Right cardiac atrium (tissue), 5 donors: Measurements from ENCODE around the gene FARP1. TPM values are rescaled to one million over a fixed set of nuclear protein-coding genes. Genes with fewer than 3 reads are reported as not detected.

Source experiments
- ATAC-seq, 2 donors: fragments of 200-7000 bp; cut with Tn5 transposase; one replicate each; pipeline versions ENCODE4 v1.8.0 to v1.9.1; 2020; ENCODE audit warnings: moderate library complexity in 2 of 2, mild to moderate bottlenecking in 1 of 2
- DNase-seq, 3 donors: peaks; one replicate each; pipeline ENCODE4 v3.0.0-alpha.2; 2020
- H3K27ac ChIP-seq: one replicate; pipeline ENCODE4 v1.5.1; 2013; ENCODE audit warnings: mild to moderate bottlenecking, low read length, control low read depth, moderate library complexity
- H3K27me3 ChIP-seq: one replicate; pipeline ENCODE4 v1.6.1; 2013; ENCODE audit not compliant: control insufficient read depth, insufficient read depth
- H3K4me1 ChIP-seq: one replicate; pipeline ENCODE4 v1.6.1; 2013; ENCODE audit warnings: low read length; ENCODE audit not compliant: control insufficient read depth, insufficient read depth
- H3K4me3 ChIP-seq: one replicate; pipeline ENCODE4 v1.5.1; 2013; ENCODE audit warnings: low read length, control low read depth
- H3K9me3 ChIP-seq: one replicate; pipeline ENCODE4 v1.6.1; 2013; ENCODE audit warnings: low read length; ENCODE audit not compliant: control insufficient read depth
- WGBS: extraction: QIAGEN DNeasy Blood & Tissue Kit; methylation state at CpG from one replicate; pipeline ENCODE4 v1.1.7; 2013; 5-methylcytosine and 5-hydroxymethylcytosine counted together
- intact Hi-C, 4 donors: fragments of 100-400 bp; cut with DNase I; formaldehyde crosslinking; loops; one replicate each; pipeline versions ENCODE4 v1.11.0 to v1.14.0; 2022 to 2023
- polyA plus RNA-seq: library from polyadenylated mRNA; stranded (reverse); fragments of 200-250 nt; gene quantifications from one replicate; pipeline ENCODE4 v1.2.3, GENCODE V29; 2013
- total RNA-seq, 4 donors: library from RNA; stranded (reverse); fragmentation: NEBNext Ultra II Directional; extraction: Animal tissue kit (Norgen Biotek cat#: 25700); gene quantifications; one replicate each; pipeline ENCODE4 v1.2.1, GENCODE V29; 2021
- donor health status: healthy with polysubstance abuse.
- donor health status: DM: no; HTN: yes; CAD: no.
- donor health status: DM: no; HTN: no; CAD: no.
- donor health status: DM: no; HTN: yes; CAD: no; lungs with severe emphysema.
- donor health status: DM: yes; HTN: yes; CAD: no.

FARP1 gene
- total and polyA plus RNA-seq, 5 donors = 8.3 to 27.6 (median 22.7) TPM

GRCh38 chr13:98489446-98490194 is 346.7 kb downstream of the FARP1 start:
- H3K9me3 ChIP-seq = no peaks in the 10 kb centered on the region
- H3K27ac ChIP-seq = no peak overlapping the region
- no peak for ATAC-seq
- peaks cover 25% of the 10 kb centered on the region for H3K4me1 ChIP-seq
- H3K27me3 ChIP-seq = no peaks in the 10 kb centered on the region
- intact Hi-C loops = loop anchor here in 2 of 4 donors (10.0 kb wide), 1 partner anchor 85 kb away; the partner anchor contains the start of gene STK24 (in 2 of the 2)
- no peak overlapping the region for H3K4me3 ChIP-seq
- WGBS = 89% methylated on average over 8 of the region's 8 CpGs
- no peak for DNase-seq

- Histone ChIP-seq H3K4me1 (peaks cover 23% of the 10 kb centered on the region), H3K9me3 (no peaks in the 10 kb centered on the region), H3K4me3 (no peak overlapping the region), H3K27ac (no peak overlapping the region), H3K27me3 (no peaks in the 10 kb centered on the region)
- intact Hi-C loops = no loop called here
- ATAC-seq = no peak
- 56% methylated on average over 9 of the region's 9 CpGs for WGBS
- no peak for DNase-seq
Measured at GRCh38 chr13:98490195-98490836, 347.4 kb downstream of the FARP1 start.

- 74% methylated on average over 8 of the region's 8 CpGs for WGBS
- no peak overlapping the region for H3K4me3 ChIP-seq
- H3K27me3 ChIP-seq = no peaks in the 10 kb centered on the region
- no peaks in the 10 kb centered on the region for H3K9me3 ChIP-seq
- intact Hi-C loops = no loop called here
- H3K27ac ChIP-seq = no peak overlapping the region
- DNase-seq (no peak), ATAC-seq (no peak)
- peaks cover 18% of the 10 kb centered on the region for H3K4me1 ChIP-seq
Measured at GRCh38 chr13:98490866-98491265, 348.0 kb downstream of the FARP1 start.

- peaks cover 20% of the 10 kb centered on the region for H3K4me1 ChIP-seq
- WGBS = 84% methylated on average over 6 of the region's 6 CpGs
- no peak for DNase-seq
Measured at GRCh38 chr13:98492335-98493041, 349.6 kb downstream of the FARP1 start.

GRCh38 chr13:98493042-98493712 is 350.3 kb downstream of the FARP1 start:
- no peaks in the 10 kb centered on the region for H3K27me3 ChIP-seq
- H3K4me1 ChIP-seq = peaks cover 16% of the 10 kb centered on the region
- DNase-seq (no peak), ATAC-seq (no peak)
- H3K9me3 ChIP-seq = no peaks in the 10 kb centered on the region
- WGBS = 84% methylated on average over 6 of the region's 6 CpGs
- no peak overlapping the region for H3K4me3 ChIP-seq
- H3K27ac ChIP-seq = no peak overlapping the region
- intact Hi-C loops = no loop called here

More at GRCh38 chr13:98492335-98493041, 349.6 kb downstream of the FARP1 start:
- Histone ChIP-seq H3K4me3 (no peak overlapping the region), H3K9me3 (no peaks in the 10 kb centered on the region), H3K27ac (no peak overlapping the region), H3K27me3 (no peaks in the 10 kb centered on the region)
- ATAC-seq = no peak
- intact Hi-C loops = no loop called here

- Histone ChIP-seq H3K4me3 (no peak overlapping the region), H3K4me1 (peaks cover 15% of the 10 kb centered on the region), H3K9me3 (no peaks in the 10 kb centered on the region), H3K27ac (no peak overlapping the region), H3K27me3 (no peaks in the 10 kb centered on the region)
- intact Hi-C loops = no loop called here
- no peak for DNase-seq
- ATAC-seq = no peak
- 96% methylated on average over 13 of the region's 13 CpGs for WGBS
Measured at GRCh38 chr13:98494769-98495168, 351.9 kb downstream of the FARP1 start.

- intact Hi-C loops = no loop called here
- peak in 2 of 3 donors; percentile 60 to 79 for DNase-seq
- peak; percentile 48 to 65 for ATAC-seq
- H3K27me3 ChIP-seq = no peaks in the 10 kb centered on the region
- H3K4me1 ChIP-seq = peaks cover 14% of the 10 kb centered on the region
- H3K27ac ChIP-seq = peak overlapping the region; percentile 63
- 55% methylated on average over 15 of the region's 15 CpGs for WGBS
- no peak overlapping the region for H3K4me3 ChIP-seq
- H3K9me3 ChIP-seq = no peaks in the 10 kb centered on the region
Measured at GRCh38 chr13:98495627-98496478, 353.0 kb downstream of the FARP1 start.

- DNase-seq = no peak
Measured at GRCh38 chr13:98496479-98496791, 353.5 kb downstream of the FARP1 start.

GRCh38 chr13:98496966-98497365 is 354.1 kb downstream of the FARP1 start:
- H3K4me3 ChIP-seq = no peak overlapping the region
- no peak for DNase-seq
- peak in 1 of 2 donors; percentile 24 for ATAC-seq
- no peaks in the 10 kb centered on the region for H3K9me3 ChIP-seq
- WGBS = 90% methylated on average over 8 of the region's 8 CpGs
- H3K27me3 ChIP-seq = no peaks in the 10 kb centered on the region
- intact Hi-C loops = no loop called here
- peaks cover 15% of the 10 kb centered on the region for H3K4me1 ChIP-seq
- H3K27ac ChIP-seq = peak overlapping the region; percentile 21

More at GRCh38 chr13:98496479-98496791, 353.5 kb downstream of the FARP1 start:
- Histone ChIP-seq H3K27ac (peak overlapping the region; percentile 63), H3K27me3 (no peaks in the 10 kb centered on the region), H3K9me3 (no peaks in the 10 kb centered on the region), H3K4me3 (no peak overlapping the region), H3K4me1 (peaks cover 11% of the 10 kb centered on the region)
- intact Hi-C loops = no loop called here
- 48% methylated on average over 3 of the region's 3 CpGs for WGBS
- peak in 1 of 2 donors; percentile 68 for ATAC-seq

- ATAC-seq (no peak), DNase-seq (no peak)
- 97% methylated on average over 10 of the region's 10 CpGs for WGBS
- no peak overlapping the region for H3K27ac ChIP-seq
- intact Hi-C loops = loop anchor here in 2 of 4 donors (5.0 to 10.0 kb wide), 2 partner anchors 64 to 71 kb away; no protein-coding TSS in a partner anchor
- no peaks in the 10 kb centered on the region for H3K9me3 ChIP-seq
- peaks cover 33% of the 10 kb centered on the region for H3K4me1 ChIP-seq
- H3K27me3 ChIP-seq = no peaks in the 10 kb centered on the region
- no peak overlapping the region for H3K4me3 ChIP-seq
Measured at GRCh38 chr13:98500963-98501421, 358.1 kb downstream of the FARP1 start.
